NCI-H345 treated with DMSO at 0.1 percent for 48 hours (cell line): ENCODE measurements around the gene C2CD5.
A peak's percentile ranks its signal among the peaks of the same experiment; 100 is the strongest.
"Not testable (repeated sequence)": the region's sequence is repeated elsewhere in the genome, so short reads cannot be mapped to it uniquely, and the experiment has no call there.

Source experiments
- DNase-seq: peaks from one replicate; lab custom pipeline; 2025; ENCODE audit not compliant: unreplicated experiment; lab: John Stamatoyannopoulos, UW

Gene C2CD5

DNA sequence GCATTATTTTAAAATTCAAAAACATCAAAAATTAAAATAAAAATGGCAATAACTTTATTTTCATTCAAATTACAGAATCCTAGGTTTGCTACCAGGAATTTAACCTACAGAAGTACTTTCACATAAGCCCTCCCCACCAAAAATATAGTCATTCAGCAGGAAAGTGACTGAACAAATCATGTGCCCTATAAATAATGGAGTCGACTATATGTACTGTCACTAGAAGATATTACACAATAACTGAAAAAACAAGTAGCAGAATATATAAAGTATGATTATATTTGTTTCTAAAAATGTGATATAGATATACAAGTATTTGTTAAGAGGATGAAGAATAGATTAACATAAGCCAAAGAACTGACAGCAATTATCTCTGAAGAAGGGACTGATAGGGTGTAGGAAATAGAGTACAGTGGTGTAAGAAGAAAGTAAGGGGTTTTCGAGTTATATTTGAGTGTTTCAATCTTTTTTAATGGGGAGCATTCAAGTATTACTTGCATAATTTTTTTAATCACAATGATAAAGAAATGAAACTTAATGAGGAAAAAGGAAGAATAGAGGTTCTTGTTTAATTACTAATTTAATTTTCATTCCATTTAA, 7.9 kb downstream of the C2CD5 start:
- no peak for DNase-seq

GRCh38 chr12:22535478-22535877, 8.9 kb downstream of the C2CD5 start:
- DNase-seq: no peak

- no peak for DNase-seq
These were observed 9.3 kb downstream of the C2CD5 start for GRCh38 chr12:22535038-22535437.

DNA sequence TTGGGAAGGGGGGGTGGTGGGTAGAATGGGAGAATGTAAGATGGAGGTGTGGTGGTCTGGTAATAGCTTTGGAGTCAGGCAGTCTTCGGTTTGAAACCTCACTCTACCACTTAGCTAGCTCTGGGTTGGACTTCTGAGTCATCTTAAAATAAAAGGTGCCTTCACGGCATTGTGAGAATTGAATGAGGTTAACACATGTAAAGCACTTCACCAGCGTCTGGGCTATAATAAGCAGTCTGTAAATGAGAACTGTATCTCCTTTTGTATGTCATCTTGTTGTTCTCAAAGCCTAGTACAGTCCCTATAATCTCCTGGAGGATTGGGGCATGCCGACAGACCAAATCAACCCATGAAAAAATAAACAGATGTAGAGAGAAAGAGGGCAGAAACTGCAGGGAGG, 11.2 kb downstream of the C2CD5 start:
- no peak for DNase-seq

GRCh38 chr12:22532317-22532716, 12.0 kb downstream of the C2CD5 start:
- DNase-seq: no peak

DNA sequence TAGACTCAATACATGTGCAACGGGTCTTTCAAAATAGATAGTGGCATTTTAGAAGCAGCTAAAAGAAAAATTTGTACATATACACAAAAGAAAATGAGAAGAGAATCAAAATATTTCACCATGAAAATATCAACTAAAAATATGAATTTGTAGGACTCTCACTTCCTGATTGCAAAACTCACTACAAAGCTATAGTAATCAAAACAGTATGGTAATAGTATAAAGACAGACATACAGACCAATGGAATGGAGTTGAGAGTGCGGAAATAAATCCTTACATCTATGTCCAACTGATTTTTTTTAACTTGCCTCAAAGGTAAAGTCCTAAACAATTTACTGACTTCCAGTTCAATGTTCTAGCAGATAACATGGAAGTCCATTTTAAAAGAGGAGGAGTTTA, 13.1 kb downstream of the C2CD5 start:
- no peak for DNase-seq

GRCh38 chr12:22529281-22530060, 14.9 kb downstream of the C2CD5 start:
- DNase-seq: peak; percentile 6

DNA sequence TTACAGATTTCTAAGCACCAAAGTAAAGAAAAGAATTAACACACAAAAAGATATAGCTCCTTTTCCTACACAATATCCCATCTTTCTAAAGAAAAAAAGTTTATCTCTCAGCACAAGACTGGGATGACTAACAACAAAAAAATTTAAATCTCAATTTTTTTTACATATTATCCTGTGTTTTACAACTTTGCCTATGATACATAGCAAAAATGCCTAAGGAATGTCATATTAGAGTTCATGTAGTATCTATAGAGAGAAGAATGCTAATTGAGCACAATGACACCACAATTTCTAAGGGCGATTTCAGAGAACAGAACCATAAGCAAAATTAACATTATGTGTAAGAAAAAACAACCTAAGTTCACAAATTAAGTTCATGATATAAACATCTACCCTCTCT, 16.3 kb downstream of the C2CD5 start:
- no peak for DNase-seq

- no peak for DNase-seq
These were observed 17.5 kb downstream of the C2CD5 start for GRCh38 chr12:22526836-22527235.

DNA sequence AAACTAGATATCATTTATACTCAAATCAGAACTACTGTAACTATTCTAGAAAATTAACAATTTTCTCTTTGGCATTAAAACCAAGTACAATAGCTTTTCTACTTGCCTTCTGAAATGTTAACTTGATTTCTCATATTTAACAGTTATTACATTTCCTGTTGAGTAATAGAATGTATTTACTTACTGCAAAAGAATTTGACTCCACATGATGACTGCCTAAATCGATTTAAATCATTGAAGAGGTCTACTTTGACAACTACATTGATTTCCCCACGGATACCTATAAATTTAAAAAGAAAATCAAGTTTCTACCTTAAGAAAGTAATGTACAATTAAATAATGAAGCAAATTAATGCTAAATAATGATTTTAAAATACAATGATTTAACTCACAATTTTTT, 18.9 kb downstream of the C2CD5 start:
- DNase-seq: no peak

- DNase-seq: no peak
These were observed 25.3 kb downstream of the C2CD5 start for GRCh38 chr12:22518998-22519397.

DNA sequence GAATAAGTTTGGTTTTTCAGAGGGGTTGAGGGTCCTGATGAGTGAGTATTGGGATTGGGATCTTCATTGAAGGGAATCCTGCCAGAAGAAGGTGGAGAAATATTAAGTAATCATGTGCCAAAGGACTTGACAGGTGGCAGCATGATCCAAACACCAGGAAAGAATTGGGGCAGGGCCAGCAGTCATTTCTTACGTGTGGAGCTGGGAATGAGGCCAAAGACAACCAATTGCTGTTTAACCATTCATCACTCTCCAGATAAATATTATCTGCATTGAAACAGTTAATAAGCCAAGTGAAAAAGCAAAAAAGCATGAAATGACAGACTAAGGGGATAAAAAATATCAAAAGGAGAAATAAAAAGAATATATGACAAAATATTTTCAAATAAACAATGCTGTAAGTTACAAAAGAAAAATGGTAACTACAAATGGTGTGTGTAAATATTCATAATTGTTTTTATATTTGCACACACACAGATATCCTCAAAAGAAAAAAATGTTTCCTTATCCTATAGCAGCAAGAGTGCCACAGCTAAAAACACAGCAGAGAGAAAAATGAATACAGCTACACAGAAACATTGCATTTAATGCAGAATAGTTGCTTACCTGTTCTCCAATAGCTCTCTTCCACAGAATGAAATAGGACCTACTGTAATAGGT, 26.2 kb downstream of the C2CD5 start:
- DNase-seq: no peak

GRCh38 chr12:22514875-22515274, 29.5 kb downstream of the C2CD5 start:
- DNase-seq: no peak

GRCh38 chr12:22505826-22506225, 38.5 kb downstream of the C2CD5 start:
- no peak for DNase-seq

- DNase-seq: no peak
These were observed 44.2 kb downstream of the C2CD5 start for GRCh38 chr12:22500100-22500499.

GRCh38 chr12:22499445-22499844, 44.9 kb downstream of the C2CD5 start:
- no peak for DNase-seq

- DNase-seq: no peak
These were observed 50.0 kb downstream of the C2CD5 start for GRCh38 chr12:22494319-22494718.

DNA sequence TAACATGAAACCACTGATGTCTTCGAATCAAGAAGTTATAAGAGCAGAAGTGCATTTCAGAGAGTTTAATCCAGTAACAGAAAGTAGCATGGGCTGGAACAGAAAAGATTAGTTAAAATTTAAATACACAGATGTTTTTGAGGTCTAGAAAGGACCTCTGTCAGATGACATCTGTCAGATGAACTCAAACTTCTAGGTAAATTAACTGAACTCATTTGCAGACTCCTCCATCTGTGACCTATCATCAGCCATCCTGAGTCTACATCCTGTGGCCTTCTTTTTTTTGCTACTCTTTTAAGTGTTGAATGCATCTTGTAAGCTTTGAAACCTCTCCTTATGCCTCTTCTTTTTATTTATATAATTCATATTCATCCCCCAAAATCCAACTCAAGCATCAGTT, 53.3 kb downstream of the C2CD5 start:
- no peak for DNase-seq

- no peak for DNase-seq
These were observed 55.9 kb downstream of the C2CD5 start for GRCh38 chr12:22488478-22488877.

DNA sequence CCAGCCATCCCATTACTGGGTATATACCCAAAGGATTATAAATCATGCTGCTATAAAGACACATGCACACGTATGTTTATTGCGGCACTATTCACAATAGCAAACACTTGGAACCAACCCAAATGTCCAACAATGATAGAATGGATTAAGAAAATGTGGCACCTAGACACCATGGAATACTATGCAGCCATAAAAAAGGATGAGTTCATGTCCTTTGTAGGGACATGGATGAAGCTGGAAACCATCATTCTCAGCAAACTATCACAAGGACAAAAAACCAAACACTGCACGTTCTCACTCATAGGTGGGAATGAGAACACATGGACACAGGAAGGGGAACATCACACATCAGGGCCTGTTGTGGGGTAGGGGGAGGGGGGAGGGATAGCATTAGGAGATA, 56.7 kb downstream of the C2CD5 start:
- not testable (repeated sequence) for DNase-seq

GRCh38 chr12:22481547-22482104, 62.7 kb downstream of the C2CD5 start:
- DNase-seq: no peak

- not testable (repeated sequence) for DNase-seq
These were observed 63.5 kb downstream of the C2CD5 start for GRCh38 chr12:22480814-22481213.
